HG03342 (cell line): Measurements from ENCODE around the gene CHRM4.

Experiments
- ATAC-seq: cut with Tn5 transposase; IDR thresholded peaks from one replicate; pipeline ENCODE4 v1.9.1; 2021; ENCODE audit warnings: mild to moderate bottlenecking, moderate library complexity; ENCODE audit not compliant: unreplicated experiment

Gene CHRM4

DNA sequence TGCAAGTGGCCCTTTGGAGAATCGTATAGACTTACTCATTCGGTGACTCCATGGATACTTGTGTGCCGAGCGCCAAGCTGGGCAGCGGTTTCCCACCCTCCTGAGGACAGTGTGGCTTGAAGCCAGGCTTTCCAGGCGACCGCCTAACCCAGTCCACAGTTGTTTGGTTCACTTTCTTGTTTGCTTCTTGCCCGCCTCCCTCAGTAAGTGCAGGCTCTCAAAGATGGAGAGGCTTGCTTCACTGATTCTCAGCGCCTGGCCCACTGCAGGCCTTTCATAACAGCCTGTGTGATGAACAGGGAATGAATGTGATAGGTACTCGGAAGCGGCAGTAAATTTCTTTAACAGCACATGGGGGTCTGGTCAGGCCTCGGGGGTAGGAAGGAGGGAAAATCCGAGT is 21.3 kb downstream of the CHRM4 start:
- no peak for ATAC-seq

DNA sequence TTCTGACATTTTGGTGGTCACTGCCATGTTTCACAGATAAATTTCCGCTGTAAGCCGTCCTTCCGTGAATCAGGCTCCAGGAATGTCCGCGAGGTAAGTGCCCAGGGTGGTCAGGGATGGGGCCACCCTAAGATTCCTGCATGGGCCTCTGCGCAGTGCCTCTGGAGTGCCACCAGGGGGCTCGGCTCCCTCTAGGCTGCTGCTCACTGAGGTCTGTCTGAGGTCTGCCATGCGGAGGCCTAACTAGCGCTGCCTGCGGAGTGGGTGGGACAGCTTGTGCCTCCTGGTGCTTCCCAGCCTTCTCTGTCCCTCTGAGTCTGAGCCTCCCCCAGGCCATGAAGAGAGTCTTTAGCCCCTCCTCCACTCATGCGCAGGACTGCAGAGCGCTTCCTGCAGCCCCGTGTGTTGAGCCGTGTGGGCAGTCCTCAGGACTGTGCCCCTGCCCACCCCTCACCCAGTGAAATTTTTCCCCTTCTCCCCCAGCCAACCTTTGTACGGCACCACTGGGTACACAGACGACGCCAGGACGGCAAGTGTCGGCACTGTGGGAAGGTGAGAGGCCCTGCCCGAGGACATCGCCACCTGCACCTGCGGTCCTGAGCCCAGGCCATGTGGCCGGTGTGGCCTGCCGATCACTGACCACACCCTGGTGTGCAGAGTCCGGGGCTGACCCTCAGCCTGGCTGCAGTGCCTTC is 22.0 kb downstream of the CHRM4 start:
- no peak for ATAC-seq

DNA sequence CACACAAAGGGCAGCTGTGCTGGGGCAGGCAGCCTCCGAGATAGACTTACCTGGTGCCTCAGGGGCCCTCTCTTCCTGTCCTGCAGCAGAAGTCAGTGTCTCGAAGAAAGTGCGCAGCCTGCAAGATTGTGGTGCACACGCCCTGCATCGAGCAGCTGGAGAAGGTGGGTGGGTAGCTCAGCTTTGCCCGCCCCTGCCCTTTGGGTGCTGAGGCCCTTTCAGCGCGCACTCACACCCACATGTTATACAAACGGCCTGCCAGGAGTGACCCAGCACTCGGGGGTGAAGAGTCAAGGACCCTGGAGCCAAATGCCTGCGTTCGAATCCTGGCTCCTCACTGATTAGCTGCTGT is 23.7 kb downstream of the CHRM4 start:
- no peak for ATAC-seq

DNA sequence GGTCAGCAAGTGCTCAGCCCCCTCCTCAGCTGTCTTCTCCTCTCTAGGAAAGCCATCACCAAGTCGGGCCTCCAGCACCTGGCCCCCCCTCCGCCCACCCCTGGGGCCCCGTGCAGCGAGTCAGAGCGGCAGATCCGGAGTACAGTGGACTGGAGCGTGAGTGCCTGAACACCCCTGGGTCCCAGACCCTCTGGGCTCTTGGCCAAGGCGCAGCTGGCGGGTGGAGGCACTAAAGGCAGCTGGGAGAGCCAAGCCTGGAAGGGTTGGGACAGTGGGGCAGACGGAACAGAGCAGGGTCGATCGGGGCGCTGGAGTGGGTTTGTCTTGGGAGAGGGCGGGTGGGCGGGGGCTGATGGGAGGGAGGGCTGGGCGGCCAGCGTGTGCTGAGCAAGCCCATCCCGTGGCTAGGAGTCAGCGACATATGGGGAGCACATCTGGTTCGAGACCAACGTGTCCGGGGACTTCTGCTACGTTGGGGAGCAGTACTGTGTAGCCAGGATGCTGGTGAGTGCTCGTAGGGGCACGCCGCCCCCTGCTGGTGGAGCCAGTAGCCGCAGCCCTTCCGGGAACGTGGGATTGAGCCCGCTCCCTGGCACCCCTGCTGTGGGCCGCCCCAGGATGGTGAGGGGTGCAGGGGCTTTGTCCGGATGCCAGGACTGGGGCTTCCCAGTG is 24.2 kb downstream of the CHRM4 start:
- peak; percentile 57 for ATAC-seq

DNA sequence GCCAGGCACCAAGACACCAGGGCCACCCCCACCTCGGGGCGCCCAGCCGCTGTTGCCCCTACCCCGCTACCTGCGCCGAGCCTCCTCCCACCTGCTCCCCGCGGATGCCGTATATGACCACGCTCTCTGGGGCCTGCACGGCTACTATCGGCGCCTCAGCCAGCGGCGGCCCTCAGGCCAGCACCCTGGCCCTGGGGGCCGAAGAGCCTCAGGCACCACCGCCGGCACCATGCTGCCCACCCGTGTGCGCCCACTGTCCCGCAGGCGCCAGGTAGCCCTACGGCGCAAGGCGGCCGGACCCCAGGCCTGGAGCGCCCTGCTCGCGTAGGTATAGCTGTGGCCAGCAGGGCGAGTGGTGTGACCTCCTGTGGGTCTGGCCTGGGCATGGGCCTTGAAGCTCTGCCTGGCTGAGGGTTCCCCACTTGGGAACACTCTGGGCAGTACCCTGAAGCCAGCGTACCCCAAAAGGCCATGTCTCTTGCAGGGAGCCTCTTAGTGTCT is 24.9 kb downstream of the CHRM4 start:
- ATAC-seq: no peak

DNA sequence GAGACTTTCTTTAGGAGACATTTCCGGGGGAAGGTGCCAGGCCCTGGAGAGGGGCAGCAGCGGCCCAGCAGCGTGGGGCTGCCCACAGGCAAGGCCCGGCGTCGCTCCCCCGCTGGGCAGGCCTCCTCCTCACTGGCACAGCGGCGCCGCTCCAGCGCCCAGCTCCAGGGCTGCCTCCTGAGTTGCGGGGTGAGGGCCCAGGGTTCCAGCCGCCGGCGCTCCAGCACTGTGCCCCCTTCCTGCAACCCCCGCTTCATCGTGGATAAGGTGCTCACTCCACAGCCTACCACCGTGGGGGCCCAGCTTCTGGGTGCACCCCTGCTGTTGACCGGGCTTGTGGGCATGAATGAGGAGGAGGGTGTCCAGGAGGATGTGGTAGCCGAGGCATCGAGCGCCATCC is 25.3 kb downstream of the CHRM4 start:
- ATAC-seq: no peak

DNA sequence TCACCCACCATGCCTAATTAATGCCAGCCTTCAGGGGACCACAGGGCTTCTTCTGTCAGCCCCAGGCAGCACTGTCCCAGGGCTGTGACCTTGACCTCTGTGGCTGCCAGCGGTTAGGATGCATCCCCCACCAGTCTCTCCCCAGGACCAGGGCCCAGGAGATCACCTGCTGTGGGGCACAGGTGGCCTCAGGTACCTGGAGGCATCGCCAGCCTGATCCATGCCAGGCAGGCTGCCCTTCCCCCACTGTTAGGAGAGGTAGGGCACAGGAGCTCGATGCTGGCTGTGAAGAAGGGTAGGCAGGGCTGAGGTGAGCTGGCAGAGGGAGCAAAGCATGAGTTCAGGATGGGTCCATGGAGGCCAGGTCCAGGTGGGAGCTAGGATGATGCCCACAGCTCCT is 26.8 kb downstream of the CHRM4 start:
- no peak for ATAC-seq

DNA sequence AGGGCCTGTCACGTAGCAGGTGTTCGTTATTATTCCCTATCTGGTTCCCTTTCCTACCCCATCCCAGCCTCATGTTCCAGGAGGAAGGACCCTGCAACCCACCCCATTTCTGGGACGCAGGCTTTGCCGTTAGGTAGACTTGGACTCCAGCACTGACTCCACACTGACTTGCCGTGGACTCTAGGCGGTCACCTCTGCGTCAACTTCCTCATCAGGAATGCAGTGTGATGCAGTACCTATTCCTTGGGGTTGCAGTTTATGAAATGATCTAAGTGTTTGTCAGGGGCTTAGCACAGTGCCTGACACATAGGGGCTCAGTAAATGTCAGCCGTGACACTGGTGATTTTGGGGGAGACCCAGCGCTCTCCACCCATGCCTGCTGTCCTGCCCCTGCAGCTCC is 27.5 kb downstream of the CHRM4 start:
- no peak for ATAC-seq

DNA sequence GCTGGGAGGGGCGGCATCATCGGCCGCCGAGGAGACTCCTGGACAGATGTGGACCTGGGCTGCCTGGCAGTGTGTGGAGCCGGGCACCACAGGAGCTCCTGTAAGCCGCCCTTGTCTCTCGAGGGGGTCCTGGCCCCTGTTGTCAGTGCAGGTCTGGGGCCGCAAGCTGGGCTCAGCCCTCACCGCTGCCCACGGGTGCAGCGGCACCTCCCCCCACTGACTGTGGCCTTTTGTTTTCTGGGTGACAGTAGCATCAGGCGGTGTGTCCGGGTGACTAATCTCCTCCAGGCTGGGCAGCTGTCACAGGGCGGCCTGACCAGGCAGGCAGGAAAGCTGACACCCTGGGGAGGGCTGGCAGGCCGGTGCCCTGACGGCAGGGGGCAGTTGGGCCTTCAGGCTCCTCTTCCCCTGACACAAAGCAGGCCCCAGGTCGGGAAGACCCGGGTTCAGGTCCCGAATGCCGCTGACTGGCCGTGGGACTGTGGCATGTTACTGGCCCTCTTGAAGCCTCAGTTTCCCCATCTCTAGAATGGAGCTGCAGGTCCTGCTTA is 28.0 kb downstream of the CHRM4 start:
- ATAC-seq: no peak

DNA sequence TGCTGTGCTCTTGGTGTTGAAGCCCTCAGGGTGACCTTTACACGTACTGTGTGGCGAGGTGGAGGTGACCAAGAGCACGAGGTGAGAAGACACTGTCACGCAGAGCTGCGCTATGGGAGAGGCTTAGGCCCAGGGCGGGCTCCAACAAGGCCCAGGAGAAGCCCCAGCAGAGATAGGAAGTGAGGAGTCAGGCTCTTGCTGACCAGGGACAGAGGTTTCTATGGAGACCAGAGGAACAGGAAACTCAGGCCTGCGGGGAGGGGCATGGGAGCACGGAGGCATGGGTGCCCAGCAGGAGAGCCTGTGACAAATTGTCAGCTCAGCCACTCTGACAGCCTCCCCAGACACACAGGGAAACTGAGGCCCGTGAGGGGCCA is 28.6 kb downstream of the CHRM4 start:
- no peak for ATAC-seq

DNA sequence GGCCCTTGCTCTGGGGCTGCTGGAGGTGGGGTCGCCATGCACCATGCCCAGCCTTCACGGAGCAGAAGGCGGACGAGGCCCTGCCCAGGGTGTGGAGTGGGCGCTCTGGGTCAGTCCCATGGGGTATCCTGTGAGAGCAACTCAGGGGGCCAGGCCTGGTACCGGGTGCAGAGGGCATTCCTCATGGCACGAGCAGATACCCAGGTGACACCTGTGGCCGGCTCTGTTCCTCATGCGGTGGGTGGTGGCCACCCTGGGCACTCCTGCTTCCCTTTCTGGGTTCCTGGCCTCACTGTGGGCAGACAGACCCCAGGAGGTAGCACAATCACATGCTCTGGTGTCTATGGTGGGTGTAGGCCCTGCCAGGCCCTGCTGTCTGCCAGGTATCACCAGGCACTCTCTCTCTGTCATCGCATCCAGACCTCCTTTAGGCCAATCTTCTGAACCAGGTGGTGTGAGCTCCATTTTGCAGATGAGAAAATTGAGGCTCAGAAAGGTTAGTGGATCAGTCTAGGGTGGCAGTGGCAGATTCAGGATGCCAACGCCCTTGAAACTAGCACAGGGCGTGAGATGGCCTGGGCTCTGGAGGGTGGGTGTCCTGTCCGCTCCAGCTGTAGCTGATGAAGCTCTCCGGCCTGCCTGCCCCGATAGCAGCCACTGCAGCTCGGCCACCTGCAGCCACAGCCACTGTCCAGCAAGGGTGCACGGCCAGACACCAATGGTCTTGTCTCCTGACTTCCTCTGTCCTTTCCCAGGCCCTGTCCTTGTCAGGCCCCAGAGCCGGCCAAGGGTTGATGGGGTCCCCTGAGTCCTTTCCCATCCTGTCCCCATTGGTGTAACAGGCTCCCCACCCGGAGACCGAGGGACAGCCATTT is 29.2 kb downstream of the CHRM4 start:
- ATAC-seq: no peak

DNA sequence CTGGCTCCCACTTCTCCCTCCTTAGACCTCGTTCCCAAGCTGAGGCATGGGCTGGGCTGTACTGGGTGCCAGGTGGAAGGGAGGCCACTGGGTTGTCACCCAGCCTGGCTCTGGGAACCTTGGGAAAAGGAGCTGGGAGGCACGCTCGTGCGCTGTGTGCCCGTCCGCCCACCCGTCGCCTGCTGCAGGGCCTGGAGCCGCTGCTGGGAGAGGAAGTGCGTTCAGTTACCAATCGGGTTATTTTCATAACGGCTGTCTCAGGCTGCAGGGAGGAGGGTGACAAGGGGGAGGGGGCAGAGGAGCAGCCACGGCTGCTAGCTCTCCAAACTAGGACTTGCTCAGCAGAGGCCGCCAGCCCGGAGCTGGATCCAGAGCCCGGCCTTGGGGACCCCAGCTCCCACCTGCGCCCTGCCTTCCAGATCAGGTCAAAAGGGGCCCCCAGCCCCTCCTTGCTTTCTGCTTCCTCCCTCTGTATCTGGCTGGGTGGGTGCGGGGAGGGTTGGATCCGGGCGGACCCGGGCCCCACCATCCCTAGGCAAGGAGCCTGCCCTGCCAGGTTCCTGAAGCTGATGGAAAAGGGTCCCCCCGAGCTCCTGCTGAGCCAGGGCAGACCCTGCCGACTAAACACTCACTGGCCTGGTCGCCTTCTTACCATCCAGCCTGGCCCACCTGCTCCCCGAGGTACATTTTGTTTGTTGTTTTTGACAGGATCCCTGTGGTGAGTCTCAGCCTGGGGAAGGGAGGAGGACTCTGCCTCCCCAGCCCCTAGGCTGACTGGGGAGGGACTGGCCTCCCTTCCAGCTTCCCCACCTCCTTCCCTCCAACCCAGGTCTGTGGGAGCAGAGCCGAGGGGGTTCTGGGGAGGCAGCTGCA is 30.1 kb downstream of the CHRM4 start:
- peak; percentile 90 for ATAC-seq

DNA sequence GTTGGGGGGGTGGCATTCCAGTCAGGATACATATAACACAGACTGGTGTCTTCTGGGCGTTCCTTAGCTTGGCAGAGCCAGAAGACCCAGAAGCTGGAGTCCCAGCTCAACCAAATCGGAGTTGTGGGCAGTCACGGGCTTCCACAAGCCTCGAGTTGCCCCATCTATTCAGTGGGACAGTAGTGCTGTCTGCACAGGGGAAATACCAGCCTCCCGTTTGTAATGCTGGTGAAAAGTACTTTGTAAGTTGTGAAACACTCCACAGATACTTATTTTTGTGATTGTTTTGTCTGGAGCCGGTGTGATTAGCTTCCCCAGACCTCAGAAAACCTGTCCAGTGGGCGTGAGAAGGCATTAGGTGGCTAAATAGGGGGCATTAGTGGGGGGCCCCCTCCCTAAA is 30.7 kb downstream of the CHRM4 start:
- no peak for ATAC-seq

DNA sequence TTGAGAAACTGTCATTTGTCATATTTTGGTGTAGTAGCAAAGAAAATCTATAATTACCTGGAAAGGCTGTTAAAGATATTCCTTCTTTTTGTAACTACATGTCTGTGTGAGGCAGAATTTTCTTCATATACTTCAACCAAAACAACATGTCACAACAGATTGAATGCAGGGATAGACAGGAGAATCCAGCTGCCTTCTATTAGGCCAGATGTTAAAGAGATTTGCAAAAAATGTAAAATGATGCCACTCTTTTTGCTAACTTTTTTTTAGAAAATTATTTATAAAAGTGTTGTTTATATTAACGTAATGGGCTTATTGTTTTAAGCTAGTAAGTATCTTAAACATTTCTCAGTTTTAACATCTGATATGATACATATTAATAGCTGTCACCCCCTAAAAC is 31.6 kb downstream of the CHRM4 start:
- ATAC-seq: no peak

DNA sequence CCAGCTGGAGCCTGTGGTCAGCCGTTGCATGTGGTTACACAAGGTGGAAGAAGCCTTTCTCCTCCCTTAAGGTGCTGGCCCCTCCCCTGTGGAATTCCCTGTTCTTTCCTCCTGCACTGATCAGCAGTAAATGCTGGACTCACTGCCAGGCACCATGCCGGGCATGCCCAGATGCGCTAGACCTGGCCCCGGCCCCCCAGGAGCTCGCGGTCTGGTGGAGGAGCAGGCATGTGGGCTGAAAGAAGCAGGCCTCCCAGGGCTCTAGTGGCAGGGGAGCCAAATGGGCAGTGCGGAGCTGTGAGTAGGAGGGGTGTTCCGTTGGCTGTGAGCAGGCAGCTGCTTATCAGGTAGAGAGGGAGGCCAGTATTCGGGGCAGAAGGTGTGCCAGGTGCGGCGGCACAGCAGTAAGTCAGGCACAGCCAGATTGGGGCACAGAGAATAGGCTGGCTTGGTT is 34.1 kb downstream of the CHRM4 start:
- ATAC-seq: no peak

DNA sequence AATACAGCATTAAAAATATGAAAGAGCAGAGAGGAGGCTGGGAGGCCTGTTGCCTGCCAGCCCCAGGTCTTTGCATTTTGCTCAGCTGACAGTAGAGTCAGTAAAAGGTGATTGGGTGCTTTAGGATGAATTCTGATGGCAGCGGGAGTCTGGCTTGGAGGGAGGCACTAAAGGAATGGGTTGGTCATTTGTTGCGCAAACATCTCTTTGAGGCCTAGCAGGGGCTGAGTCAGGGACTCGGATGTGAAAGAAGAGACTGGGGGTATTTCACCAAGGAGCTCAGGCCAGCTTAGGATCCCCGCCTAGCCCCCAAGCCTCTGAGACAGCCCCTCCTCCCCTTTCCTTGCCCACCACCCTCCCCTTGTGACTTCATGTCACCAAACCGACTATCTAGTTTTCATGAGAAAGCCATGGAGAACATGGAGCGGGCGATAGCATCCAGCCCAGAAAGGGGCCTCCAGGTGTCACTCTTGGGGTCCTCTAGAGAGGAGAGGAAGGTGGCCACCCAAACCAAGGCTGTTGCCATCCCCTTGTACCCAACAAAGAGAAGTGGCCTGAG is 34.6 kb downstream of the CHRM4 start:
- ATAC-seq: no peak

DNA sequence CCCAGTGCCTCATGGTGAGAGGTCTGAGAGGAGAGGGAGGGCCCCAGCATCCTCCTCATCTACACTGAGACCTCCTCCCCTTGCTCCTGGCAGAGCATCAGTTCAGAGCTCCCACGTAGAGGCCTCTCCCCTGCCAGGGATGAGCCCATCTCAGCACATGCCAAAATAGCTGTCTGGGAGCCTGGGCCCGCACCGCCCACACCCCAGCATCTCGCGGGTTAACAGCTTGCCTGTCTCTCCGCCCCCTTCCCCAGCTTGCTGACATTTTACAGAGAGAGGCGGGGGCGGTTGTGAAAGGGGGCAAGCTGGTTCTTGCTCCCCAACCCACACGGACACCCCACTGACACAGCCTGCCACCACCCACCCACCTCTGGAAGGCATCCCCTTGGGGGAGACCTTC is 37.9 kb downstream of the CHRM4 start:
- no peak for ATAC-seq

DNA sequence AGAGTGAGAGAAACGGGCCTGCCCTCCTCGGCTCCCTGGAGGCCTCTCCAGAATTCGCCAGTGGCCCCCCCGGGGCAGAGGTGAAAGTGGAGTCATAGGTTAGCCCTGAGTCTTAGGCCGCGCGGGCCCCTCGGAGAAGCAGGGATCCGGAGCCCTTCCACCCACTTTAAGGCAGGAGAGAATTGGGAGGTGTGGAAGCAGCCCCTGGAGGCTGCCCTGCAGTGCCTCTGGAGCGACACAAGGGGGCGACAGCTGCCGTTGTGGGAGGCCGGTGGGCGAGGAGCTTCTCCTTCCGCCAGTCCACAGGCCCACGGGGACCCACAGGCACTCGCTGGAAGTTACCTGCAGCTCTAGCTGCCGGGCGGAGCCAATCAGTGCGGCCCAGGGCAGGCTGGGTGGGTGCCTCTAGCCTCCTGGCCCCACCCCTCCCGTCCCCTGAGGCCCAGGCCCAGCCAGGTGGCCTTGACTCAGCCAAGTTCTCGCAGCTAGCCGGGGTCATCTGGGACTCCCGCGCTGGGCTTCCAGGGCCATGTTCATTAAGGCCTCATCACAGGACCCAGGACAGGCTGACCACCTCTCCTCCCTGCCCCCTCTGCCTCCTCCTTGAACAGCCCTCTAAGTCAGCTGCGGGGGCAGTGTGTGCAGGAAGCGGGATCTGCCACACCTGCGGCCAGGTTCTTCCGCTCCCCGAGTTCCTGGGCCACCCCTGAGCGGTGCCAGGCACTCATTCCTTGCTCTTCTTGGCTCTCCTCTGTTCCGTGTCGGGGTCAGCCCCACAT is 39.3 kb downstream of the CHRM4 start:
- no peak for ATAC-seq

DNA sequence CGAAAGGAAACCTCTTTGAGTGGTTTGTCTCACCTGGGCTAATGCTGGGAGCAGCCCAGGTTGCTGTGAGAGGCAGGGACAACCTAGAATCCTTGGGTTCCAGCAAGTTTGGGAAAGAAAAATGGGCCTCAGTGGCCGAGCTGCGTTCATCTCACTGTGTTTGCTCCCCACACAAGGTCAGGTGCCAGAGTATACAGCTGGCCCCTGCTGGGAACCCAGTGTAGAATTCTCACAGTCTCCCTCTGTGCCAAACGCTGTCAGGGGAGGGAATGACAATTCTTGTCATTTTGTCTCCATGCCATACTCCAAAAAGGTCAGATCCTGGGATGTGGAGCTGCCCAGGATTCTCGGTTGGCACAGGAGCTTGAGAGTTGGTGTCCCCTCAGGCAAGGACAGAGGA is 40.0 kb downstream of the CHRM4 start:
- ATAC-seq: no peak
